GM21360 (cell line): ENCODE measurements around the gene ARHGEF39.

ENCODE experiments used
- ATAC-seq: cut with Tn5 transposase; IDR thresholded peaks from one replicate; pipeline ENCODE4 v1.9.1; 2021; ENCODE audit warnings: mild to moderate bottlenecking, moderate library complexity; ENCODE audit not compliant: unreplicated experiment

ARHGEF39 gene

GRCh38 chr9:35691757-35692301 is 26.8 kb upstream of the ARHGEF39 start:
- ATAC-seq: no peak

- no peak for ATAC-seq
Observed at GRCh38 chr9:35691334-35691650, 26.3 kb upstream of the ARHGEF39 start.

DNA sequence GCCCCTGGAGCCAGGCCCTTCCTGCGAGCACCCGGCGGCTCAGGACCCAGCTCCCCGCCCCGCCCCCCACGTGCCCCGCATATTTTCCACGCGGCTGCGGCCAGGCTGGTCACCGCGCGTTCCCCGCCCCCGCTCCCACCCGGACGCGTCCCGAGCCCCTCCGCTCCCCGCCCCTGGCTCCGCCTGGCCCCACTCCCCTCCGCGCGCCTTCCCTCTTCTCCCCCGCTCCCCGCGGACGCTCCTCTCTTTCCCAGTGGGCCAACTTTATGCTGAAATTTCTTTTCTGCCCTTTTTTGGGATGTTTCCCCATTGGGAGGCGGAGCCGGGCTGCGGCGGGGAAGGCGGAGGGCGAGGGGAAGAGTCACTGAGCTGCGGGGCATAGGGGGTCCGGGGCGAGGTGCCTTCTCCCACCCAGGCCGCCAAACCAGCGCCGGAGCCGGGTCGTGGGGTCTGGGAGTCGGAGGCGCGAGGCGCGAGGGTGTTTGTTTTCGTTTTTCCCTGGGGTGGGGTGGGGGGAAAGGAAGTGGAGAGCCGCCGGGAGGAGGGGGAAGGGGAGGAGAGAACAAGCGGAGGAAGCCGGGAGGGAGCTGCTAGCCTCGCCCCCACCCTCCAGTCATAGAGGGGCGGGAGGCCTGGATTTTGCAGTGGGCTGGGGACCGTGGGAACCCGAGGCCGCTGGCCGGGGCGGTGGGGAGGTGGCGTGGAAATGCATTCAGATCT is 25.8 kb upstream of the ARHGEF39 start:
- no peak for ATAC-seq

GRCh38 chr9:35690294-35690613 is 25.3 kb upstream of the ARHGEF39 start:
- no peak for ATAC-seq

DNA sequence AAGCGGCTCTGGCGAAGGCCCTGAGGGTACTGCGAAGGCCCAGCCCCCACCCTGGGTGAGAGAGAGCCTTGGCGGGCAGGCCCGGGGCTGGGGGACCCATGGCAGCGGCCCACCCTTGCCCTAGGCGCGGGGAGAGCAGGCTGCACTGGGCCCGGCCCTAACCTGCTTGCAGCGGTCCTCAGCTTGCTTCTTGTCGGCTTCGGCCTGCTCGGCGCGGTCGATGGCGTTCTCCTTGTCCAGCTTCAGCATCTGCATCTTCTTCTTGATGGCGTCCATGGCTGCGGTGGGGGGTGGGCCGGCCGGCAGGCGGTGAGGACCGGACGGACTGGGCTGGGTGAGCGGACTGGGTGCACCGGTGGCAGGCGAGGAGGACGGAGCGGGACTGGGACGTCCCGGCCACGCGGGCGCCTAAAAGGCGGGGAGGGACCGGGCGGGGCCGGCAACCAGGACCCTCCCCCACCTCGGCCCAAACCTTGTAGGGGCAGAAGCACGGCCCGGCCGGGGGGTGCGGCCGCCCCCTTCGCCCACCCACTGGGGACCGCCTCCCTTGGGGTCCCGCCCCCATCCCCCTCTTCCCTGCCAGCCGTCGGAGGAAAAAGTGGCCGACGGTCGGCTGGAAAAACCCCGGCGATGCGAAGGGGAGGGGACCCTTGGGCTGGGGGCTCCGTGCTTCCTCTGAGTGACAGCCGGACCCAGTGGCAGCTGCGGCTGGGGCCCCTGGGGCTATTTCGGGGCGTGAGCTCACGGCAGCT is 24.7 kb upstream of the ARHGEF39 start, which contains the start of gene TPM2:
Gene TPM2, minus strand, starts transcription at position 384 of the 752 bp plus-strand sequence. Its CDS starts 108 bp downstream, at position 276.
- ATAC-seq: no peak

DNA sequence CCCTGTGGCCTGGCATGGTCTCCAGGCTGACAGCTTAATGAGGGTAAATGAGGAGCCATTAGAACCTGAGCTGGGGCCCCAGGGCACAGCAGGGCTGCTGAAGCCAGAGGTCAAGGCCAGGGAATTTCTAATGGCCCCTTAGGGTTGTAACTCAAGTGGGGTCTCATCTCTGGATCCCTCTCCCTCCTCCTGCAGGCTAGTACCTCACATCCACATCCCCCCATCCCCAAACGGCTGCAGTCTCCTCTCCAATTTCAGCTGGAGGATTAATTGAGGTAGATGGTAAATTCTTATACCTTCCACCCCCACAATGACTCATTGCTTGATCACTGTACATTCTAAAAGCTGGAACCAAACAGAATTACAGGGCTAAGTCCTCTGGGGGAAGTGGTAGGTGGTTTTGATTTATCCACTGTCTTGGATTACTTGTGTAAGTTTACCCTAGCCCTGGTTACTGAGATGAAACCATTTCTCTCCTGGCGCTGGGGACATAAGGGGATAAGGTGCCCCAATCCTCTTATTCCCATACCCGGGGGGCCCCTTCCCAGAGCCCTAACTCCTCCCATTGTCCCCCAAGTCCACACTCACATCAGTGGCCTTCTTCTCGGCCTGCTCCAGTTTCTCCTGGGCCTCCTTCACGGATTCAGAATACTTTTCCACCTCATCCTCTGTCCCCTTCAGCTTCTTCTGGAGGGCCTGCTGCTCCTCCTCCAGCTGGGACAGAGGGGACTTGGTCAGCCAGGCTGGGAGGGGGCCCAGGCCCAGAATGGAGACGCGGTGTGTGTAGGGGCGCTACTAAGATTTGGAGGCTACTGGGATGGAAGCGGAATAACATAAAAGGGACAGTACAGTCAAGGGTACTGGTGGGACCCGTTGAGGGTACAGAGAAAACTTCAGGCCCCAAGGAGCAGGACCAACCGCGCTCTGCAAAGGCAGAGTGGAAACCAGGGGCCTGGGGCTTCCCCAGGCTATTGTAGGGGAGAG is 23.9 kb upstream of the ARHGEF39 start:
- no peak for ATAC-seq

- ATAC-seq: no peak
Observed at GRCh38 chr9:35687972-35688557, 23.1 kb upstream of the ARHGEF39 start.

DNA sequence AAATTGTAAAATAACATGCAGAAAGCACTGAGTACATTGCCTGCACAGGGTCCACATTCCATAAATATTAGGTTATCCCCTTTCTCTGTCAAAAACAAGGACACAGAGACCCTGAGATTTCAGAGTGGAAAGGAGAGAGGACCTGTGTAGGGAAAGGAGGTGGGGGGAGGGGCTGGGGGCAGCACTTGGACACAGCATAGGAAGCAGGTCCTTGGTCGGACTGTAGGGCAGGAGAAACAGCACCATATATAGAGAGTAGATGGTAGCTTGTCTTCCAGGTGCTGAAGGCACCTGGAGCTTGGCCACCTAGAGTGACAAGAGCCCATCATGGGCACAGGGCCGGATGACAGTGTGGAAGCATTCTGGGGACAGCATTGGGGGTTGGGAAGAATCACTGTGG is 22.3 kb upstream of the ARHGEF39 start:
- no peak for ATAC-seq

DNA sequence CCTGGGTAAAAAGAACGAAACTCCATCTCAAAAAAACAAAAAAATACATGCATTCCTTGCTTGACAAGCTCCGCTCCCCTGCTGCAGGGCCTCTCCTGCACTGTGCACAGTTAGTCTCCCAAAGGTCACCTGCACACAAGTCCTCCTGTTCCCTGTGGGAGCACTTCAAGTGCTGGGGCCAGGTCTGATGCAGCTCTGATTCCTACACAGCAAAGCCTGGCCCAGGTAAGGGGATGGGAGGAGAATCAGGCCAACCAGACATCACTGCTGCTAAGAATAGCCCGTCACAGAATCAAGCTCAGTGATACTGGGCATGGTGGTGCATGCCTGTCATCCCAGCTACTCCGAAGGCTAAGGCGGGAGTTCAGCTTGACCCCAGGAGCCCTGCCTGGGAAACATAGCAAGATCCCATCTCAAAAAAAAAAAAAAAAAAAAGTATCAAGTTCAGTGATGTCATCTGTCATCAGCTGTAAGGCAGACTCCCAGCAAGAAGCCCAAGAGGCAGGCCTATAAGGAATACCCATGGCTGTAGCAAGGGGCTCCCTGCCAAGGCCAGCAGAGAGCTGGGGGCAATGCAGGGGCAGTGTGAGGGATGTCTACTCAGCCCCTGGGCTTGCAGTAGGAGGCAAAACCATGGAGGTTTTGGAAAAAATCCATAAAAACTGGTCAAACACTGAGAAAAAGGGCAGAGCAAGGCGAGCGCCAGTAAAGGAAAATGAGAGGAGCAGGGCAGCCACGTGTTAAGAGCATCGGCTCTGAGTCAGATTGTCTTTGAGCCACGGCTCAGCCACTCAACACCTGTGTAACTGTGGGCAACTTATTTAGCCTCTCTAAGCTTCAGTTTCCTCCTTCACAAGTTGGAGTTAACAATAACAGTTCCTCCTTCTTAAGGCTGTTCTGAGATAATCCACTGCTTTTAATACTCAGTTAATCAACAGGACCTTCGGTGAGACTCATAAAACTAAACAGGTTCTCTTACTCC is 21.5 kb upstream of the ARHGEF39 start:
- no peak for ATAC-seq

DNA sequence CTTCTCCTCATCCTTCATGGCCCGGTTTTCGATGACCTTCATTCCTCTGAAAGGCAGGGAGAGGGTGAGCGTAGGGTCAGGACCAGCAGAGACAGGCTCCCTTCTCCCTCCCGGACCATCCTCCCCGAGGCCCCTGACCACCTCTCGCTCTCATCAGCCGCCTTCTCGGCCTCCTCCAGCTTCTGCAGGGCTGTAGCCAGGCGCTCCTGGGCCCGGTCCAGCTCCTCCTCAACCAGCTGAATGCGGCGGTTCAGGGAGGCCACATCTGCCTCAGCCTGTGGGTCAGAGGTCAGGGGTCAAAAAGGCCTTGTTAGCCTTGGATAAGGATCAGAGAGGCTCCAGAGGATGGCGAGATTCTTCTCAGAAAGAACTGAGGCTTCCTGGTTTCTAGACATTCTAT is 20.5 kb upstream of the ARHGEF39 start:
- no peak for ATAC-seq

DNA sequence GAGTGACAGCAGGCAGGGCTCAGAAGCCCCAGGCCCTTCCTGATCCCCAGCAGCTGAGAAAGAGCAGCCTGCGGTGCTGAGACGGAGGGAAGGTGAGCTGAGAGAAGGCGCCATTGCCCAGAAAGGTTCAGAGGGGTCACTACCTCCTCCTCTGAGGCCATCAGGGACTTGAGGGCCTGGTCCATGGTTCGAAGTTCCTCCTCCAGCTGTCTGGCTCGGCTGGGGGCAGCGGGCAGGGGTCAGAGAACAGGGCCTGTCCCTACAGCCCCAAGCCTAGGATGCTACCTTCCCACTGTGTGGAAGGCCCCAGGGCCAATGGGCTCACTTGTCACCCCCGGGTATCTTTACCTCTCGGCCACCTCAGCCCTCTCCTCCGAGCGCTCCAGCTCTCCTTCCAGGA is 19.9 kb upstream of the ARHGEF39 start:
- no peak for ATAC-seq

- no peak for ATAC-seq
Observed at GRCh38 chr9:35683323-35683722, 18.3 kb upstream of the ARHGEF39 start.

DNA sequence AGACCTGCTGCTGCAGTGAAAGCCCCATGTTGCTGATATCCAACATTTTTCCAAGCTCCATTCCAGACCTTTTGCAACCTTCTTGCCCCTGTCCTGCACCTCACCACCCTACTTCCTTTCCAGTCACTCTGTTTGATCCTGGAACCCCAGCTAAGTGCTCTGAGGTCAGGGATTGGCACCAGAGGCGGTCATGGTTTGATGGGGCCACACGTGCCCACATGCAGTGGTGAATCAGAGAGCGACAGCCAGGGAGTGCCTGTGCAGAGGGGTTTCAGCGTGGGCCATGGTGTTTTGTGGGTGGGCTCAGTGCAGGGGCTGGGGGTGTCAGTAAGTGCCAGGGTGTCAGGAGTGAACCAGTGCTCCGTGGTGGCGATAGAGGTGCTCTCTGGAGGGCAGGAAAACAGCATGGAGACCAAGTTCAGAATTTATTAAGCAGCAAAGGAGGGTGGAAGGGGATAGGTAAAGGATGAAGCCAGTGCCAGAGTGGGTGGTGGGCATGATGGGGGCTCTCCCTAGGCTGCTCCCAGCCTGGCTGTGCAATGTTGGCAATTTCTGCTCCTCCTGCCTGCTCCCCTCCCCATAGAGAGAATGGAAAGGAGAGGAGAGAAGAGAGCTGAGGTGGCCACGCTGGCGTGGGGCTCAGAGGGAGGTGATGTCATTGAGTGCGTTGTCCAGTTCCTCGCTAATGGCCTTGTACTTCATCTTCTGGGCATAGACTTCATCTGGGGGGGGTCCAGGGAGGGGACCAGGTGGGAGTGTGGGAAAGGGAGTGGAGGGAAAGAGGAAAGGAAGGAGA is 17.7 kb upstream of the ARHGEF39 start:
- ATAC-seq: no peak

GRCh38 chr9:35682051-35682450 is 17.1 kb upstream of the ARHGEF39 start:
- ATAC-seq: no peak

- ATAC-seq: no peak
Observed at GRCh38 chr9:35681341-35682002, 16.5 kb upstream of the ARHGEF39 start.

DNA sequence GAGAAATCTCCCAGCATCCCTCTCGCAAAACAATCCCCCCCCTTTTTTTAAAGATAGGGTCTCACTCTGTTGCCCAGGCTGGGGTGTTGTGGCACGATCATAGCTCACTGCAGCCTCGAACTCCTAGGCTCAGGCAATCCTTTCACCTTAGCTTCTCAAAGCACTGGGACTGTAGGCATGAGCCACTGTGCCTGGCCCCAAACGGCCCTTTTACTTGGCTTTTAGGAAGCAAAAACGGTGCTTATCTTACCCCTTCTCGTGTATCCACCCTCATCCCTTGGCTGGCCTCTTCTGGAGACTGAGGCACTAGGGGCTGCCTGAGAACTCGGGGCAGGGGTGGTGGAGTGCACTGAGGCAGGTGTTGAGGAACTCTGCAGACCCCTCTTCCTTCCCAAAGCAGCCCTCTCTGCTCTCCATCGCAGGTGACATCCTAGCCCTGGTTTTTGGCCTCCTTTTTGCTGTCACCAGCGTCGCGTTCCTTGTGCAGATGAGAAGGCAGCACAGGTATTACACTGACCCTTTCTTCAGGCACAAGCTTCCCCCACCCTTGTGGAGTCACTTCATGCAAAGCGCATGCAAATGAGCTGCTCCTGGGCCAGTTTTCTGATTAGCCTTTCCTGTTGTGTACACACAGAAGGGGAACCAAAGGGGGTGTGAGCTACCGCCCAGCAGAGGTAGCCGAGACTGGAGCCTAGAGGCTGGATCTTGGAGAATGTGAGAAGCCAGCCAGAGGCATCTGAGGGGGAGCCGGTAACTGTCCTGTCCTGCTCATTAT is 15.5 kb upstream of the ARHGEF39 start:
- no peak for ATAC-seq

- no peak for ATAC-seq
Observed at GRCh38 chr9:35679766-35680330, 14.9 kb upstream of the ARHGEF39 start.
